OCI-LY7 (cell line): Measurements from ENCODE around the gene TIRAP. TPM values are rescaled to one million over a fixed set of nuclear protein-coding genes. Genes with fewer than 3 reads are reported as not detected.

Experiments used
- small RNA-seq: library from RNA; depleted of rRNA; stranded (forward); fragments of <200 nt; gene quantifications from one replicate; pipeline ENCODE3, GENCODE V24; 2014
- total RNA-seq, 2 experiments: library from RNA; depleted of rRNA in 1 of 2; stranded (reverse); fragments of >200 nt in 1 of 2; shearing (Covaris generic) in 1 of 2; gene quantifications; 2 replicates each; pipeline ENCODE4 v1.2.3, GENCODE V29; 2014 to 2022

Gene TIRAP
- total RNA-seq, 2 experiments from 2014 or later, result 3.4 to 9.8 TPM

Small RNA genes lying within 50 kb of the gene (small RNA-seq; reads per million reads assigned to genes)
- gene RN7SL351P, result not detected

Other genes starting within 250 kb of the TIRAP start
- gene CDON, start 220.2 kb upstream of the TIRAP start, total RNA-seq (2014; rRNA removed; shearing (Covaris generic)), result 1.5 and 2.0 TPM in 2 replicates
- gene CDON, start 220.2 kb upstream of the TIRAP start, total RNA-seq (2022), result 1.1 and 2.5 TPM in 2 replicates
- gene RPUSD4, start 71.4 kb upstream of the TIRAP start, total RNA-seq (2014; rRNA removed; shearing (Covaris generic)), result 29.1 and 39.2 TPM in 2 replicates
- 36.2 and 37.0 TPM in 2 replicates for gene RPUSD4, start 71.4 kb upstream of the TIRAP start, total RNA-seq (2022)
- 9.9 and 11.5 TPM in 2 replicates for gene FAM118B, start 71.3 kb upstream of the TIRAP start, total RNA-seq (2014; rRNA removed; shearing (Covaris generic))
- 12.8 and 14.8 TPM in 2 replicates for gene FAM118B, start 71.3 kb upstream of the TIRAP start, total RNA-seq (2022)
- gene SRPRA, start 14.2 kb upstream of the TIRAP start, total RNA-seq (2014; rRNA removed; shearing (Covaris generic)), result 56.5 and 62.9 TPM in 2 replicates
- 95.2 and 100 TPM in 2 replicates for gene SRPRA, start 14.2 kb upstream of the TIRAP start, total RNA-seq (2022)
- gene FOXRED1, start 13.9 kb upstream of the TIRAP start, total RNA-seq (2014; rRNA removed; shearing (Covaris generic)), result 30.4 and 42.5 TPM in 2 replicates
- 62.4 and 65.7 TPM in 2 replicates for gene FOXRED1, start 13.9 kb upstream of the TIRAP start, total RNA-seq (2022)
- 24.2 and 30.4 TPM in 2 replicates for gene DCPS, start 21.0 kb downstream of the TIRAP start, total RNA-seq (2014; rRNA removed; shearing (Covaris generic))
- 33.9 and 36.5 TPM in 2 replicates for gene DCPS, start 21.0 kb downstream of the TIRAP start, total RNA-seq (2022)
- 10.0 and 14.3 TPM in 2 replicates for gene ST3GAL4, start 72.6 kb downstream of the TIRAP start, total RNA-seq (2014; rRNA removed; shearing (Covaris generic))
- 17.4 and 18.8 TPM in 2 replicates for gene ST3GAL4, start 72.6 kb downstream of the TIRAP start, total RNA-seq (2022)